ENCODE measurements around the gene ZFP62. TPM values are rescaled to one million over a fixed set of nuclear protein-coding genes. Genes with fewer than 3 reads are reported as not detected.

The ZFP62 gene
- total and polyA plus RNA-seq, 2 of the 4 experiments (the other 2 are of a cell fraction) = 8.2 to 20.3 TPM

- ATAC-seq (ENCODE audit: low read depth) (no peak), DNase-seq (no peak)
- no peak overlapping the region for H2BK20ac ChIP-seq (ENCODE audit: low read depth, low read length)
- no peak overlapping the region for H3K56ac ChIP-seq (ENCODE audit: extremely low read depth, insufficient read depth, low read length)
- no peak overlapping the region for H3K14ac ChIP-seq (replicated peaks; ENCODE audit: low read depth, low read length)
- dilution Hi-C loops (cut with HindIII; ENCODE audit: low sequenced_read_pairs, unreplicated experiment) = no loop called here
- no peak overlapping the region for H4K8ac ChIP-seq (ENCODE audit: low read depth in 2 of 2, low read length in 2 of 2)
- no peak overlapping the region for H2BK5ac ChIP-seq (ENCODE audit: low read depth, low read length, poor library complexity, severe bottlenecking)
- WGBS, 2 experiments (ENCODE audit: extremely low coverage in 2 of 2, insufficient read length in 1 of 2) = no CpG with 5 or more reads among the region's 3 CpGs
- no peak overlapping the region for H3K18ac ChIP-seq (ENCODE audit: low read depth, low read length)
- H3K4me1 ChIP-seq (ENCODE audit: control insufficient read depth, insufficient read depth, low read length) = no peaks in the 10 kb centered on the region
- TF ChIP-seq RCOR1 (IDR thresholded peaks at IDR 0.05; ENCODE audit: insufficient replicate concordance, low read length) (no peak), CTCF (conservative IDR thresholded peaks at IDR 0.05; ENCODE audit: low read depth, low read length) (no peak), RAD21 (IDR thresholded peaks at IDR 0.05; ENCODE audit: low read length) (no peak), MXI1 (IDR thresholded peaks at IDR 0.05; ENCODE audit: borderline replicate concordance, low read depth, low read length) (no peak), USF2 (IDR thresholded peaks at IDR 0.05; ENCODE audit: low read depth, low read length) (no peak), NFE2L2 (IDR thresholded peaks at IDR 0.05; ENCODE audit: low read depth, low read length) (no peak), POLR2A (IDR thresholded peaks at IDR 0.05; ENCODE audit: low read depth, low read length) (no peak), CHD1 (IDR thresholded peaks at IDR 0.05; ENCODE audit: low read depth, low read length) (no peak), MAZ (IDR thresholded peaks at IDR 0.05; ENCODE audit: borderline replicate concordance, low read depth, low read length) (no peak)
- intact Hi-C loops (cut with micrococcal nuclease) = no loop called here
- no peak overlapping the region for H3K4me2 ChIP-seq (ENCODE audit: low read depth, low read length)
- H3K4me3 ChIP-seq (ENCODE audit: insufficient read depth, low read depth, low read length) = no peak overlapping the region
- no peak overlapping the region for H3K27ac ChIP-seq (ENCODE audit: insufficient read depth, low read length)
- H4K5ac ChIP-seq (ENCODE audit: low read depth, low read length) = no peak overlapping the region
- peaks cover 0 to 3% of the 10 kb centered on the region in 2 experiments; a peak in 1 of 4 replicates for H3K79me1 ChIP-seq (ENCODE audit: low read depth in 1 of 2, low read length in 2 of 2)
- H2BK120ac ChIP-seq (ENCODE audit: low read depth, low read length) = no peak overlapping the region
- no peak overlapping the region for H2AFZ ChIP-seq (replicated peaks; ENCODE audit: low read length, poor library complexity)
- ChIA-PET POLR2A (ENCODE audit: unreplicated experiment) (no interaction called here), CTCF (no interaction called here)
- in situ Hi-C loops (cut with MboI; ENCODE audit: low sequenced_read_pairs) = no loop called here
- no peak overlapping the region for H3K4ac ChIP-seq (ENCODE audit: low read depth, low read length)
- H3K23ac ChIP-seq (ENCODE audit: low read depth, low read length) = no peak overlapping the region
- no peaks in the 10 kb centered on the region for H3K9me1 ChIP-seq (ENCODE audit: insufficient read depth, low read length)
- no peak overlapping the region for H2BK15ac ChIP-seq (ENCODE audit: low read depth, low read length)
- H4K20me1 ChIP-seq (ENCODE audit: insufficient read depth, low read length) = no peaks in the 10 kb centered on the region
- BruUV-seq (replicated peaks) = no TSS peak
- H3K9me3 ChIP-seq (ENCODE audit: control insufficient read depth, insufficient read depth, low read length) = peaks cover 57% of the 10 kb centered on the region
- no peak overlapping the region for H2AK9ac ChIP-seq (replicated peaks; ENCODE audit: low read depth, low read length, poor library complexity)
- H4K91ac ChIP-seq (ENCODE audit: insufficient read depth, low read depth, low read length) = no peak overlapping the region
- H2AK5ac ChIP-seq (ENCODE audit: low read depth, low read length) = no peak overlapping the region
- no peak overlapping the region for H3K9ac ChIP-seq (ENCODE audit: low read depth, low read length)
- H3K36me3 ChIP-seq (ENCODE audit: control insufficient read depth, insufficient read depth, low read length) = peaks cover 35% of the 10 kb centered on the region
- no peaks in the 10 kb centered on the region for H3K27me3 ChIP-seq (ENCODE audit: control insufficient read depth, insufficient read depth, low read length)
Measured at GRCh38 chr5:180847026-180847425, 14.1 kb downstream of the ZFP62 start.

Measured in IMR-90 (cell line).